HG03060 (cell line): ENCODE measurements around the gene CACFD1.
"Not testable (repeated sequence)": the region's sequence is repeated elsewhere in the genome, so short reads cannot be mapped to it uniquely, and the experiment has no call there.

Experiments used
- ATAC-seq: cut with Tn5 transposase; IDR thresholded peaks from one replicate; pipeline ENCODE4 v1.9.1; 2021; ENCODE audit warnings: low read depth, moderate number of reproducible peaks; ENCODE audit not compliant: unreplicated experiment

The CACFD1 gene

DNA sequence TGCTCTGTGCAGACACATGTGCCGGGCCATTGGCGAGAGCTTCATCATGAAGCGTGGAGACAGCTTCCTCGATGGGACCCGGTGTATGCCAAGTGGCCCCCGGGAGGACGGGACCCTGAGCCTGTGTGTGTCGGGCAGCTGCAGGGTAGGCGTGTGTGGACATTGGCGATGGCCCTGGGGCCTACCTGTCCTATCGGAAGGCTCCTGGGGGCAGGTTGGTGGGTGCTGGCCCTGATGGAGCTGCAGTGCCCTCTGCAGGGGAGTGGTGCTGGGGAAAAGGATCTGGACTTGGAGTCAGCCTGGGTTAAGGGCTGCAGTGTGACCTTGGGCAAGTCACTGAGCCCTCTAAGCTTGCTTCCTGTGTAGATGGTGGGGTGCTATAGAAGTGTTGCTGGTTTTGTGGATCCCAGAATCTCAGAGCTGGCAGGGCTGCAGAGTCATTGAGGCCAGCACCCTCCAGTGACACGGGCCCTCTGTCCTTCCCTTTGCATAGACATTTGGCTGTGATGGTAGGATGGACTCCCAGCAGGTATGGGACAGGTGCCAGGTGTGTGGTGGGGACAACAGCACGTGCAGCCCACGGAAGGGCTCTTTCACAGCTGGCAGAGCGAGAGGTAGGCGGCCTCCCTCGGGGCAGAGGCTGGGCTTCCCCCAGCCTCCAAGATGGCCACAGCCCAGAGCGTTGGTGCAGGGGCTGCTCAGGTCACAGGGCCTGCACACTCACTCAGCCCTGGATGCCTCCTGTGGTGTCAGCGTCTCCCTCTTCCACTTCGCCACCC lies 21.8 kb upstream of the CACFD1 start:
- ATAC-seq = no peak

DNA sequence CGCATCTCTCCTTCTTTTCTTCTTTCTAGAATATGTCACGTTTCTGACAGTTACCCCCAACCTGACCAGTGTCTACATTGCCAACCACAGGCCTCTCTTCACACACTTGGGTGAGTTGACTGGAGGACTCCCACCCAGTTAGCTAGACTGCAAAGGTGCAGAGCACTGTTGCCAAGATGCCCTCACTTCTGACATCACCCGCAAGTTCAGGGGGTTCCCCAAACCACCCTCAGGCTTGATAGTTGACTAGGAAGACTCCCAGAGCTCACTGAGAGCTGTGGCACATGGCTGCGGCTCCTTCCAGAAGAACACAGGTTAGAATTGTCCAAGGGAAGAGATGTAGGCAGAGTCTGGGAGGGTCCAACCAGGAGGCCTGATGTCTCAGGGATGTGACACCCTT lies 20.4 kb upstream of the CACFD1 start:
- no peak for ATAC-seq

DNA sequence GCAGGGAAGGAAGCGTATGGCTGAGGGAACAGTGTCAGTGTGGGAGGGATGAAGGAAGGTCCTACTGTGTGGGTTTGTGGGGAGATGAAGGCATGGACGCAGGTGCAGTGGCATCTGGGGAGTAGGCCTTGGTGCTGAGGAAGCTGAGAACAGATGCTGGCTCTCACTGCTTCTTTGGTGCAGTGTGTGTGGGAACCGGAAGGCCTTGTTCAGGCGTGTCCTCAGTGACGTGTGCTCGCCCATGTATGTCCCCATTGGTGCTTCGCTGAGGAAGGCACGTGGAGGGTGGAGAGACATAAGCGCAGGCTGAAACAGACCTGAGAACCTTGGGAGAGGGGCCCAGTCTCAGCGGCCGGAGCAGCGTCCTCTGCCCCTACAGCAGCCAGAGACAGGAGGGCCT lies 18.9 kb upstream of the CACFD1 start:
- ATAC-seq = no peak

DNA sequence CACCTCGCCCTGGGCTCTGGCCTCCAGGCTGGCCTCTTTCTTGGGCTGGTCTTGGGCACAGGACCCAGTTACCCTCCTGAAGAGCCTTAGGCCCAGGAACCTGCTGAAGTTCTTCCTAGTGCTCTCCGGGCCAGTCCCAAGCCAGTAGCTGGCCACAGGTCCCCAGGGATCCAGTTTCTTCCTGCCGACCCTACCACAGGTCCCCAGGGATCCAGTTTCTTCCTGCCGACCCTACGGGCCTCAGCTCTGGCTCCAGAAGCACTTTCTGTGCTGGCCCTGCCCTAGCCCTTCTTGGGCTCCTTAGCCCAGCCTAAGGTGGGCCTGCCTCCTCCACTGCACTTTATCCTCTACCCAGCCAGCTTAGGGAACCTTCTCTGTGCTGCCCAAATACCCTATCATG lies 18.2 kb upstream of the CACFD1 start:
- ATAC-seq = no peak

DNA sequence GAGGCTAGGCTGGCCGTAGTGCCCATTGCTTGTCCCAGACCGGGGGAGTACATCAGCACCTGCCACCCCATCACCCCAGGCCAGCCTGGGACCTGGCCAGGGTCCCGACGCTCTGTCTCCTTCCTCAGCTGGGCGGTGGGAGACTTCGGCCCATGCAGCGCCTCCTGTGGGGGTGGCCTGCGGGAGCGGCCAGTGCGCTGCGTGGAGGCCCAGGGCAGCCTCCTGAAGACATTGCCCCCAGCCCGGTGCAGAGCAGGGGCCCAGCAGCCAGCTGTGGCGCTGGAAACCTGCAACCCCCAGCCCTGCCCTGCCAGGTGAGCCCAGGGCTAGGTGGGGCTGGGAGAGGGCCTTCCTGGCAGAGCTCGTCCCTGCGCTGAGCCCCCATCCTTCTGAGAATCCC lies 16.5 kb upstream of the CACFD1 start:
- ATAC-seq = no peak

DNA sequence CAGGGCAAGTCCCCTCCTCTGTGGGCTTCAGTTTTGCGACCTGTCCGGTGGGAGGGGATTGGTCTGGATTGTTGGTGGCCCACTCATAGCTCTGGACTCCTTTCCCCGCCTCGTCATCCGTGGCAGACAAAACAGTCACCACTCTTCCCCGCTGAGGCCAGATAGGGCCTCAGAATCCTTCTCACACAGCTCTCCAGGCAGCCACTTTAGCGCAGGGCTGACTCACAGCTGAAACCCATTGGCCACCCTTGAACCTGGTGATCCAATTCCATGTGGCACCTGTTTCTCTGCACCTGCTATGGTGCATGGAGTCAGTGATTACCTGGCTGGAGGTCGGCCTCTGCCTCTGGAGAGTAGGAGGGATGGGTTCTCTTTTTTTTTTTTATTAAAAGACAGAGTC lies 15.8 kb upstream of the CACFD1 start:
- ATAC-seq = no peak

DNA sequence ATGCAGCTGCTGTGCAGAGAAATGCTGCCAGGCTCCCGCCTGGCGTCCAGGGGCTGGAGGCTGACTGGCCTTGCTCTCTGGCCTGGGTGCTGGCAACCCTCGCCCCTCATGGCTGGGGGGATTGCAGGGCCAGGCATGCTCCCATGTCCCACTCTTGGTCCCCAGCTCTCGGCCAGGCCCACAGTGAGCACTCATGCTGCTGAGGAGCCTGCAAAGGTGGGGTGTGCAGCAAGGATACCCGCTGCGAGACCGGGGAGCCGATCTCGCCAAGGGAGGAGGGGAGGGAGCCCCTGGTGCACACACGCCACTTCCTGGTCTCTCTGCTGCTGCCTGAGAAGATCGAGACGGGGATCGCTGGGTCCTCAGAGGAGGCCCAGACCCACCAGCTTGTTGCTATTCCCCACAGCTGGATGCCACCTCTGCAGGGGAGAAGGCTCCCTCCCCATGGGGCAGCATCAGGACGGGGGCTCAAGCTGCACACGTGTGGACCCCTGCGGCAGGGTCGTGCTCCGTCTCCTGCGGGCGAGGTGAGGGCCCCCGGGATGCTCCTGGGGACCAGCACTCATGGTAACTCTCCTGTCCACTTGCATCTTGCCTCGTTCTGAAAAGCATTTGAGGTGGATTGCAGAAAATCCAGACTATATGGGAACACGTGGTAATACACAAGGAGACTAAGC lies 14.3 kb upstream of the CACFD1 start:
- no peak for ATAC-seq

DNA sequence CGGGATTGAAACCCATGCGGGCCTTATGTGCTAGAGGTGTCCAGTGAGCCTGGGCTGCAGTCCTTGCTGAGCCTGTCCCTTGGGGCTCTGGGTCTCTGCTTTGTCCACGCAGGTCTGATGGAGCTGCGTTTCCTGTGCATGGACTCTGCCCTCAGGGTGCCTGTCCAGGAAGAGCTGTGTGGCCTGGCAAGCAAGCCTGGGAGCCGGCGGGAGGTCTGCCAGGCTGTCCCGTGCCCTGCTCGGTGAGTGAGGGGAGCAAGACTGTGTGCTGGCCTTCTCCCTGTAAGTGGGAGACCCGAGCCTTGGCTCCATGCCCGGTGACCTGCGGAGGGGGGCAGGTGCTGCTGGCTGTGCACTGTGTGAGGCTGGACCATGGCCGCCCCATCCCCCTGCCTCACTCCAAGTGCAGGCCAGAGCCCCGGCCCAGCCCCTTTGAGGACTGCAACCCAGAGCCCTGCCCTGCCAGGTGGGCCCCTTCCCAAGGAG lies 11.2 kb upstream of the CACFD1 start:
- no peak for ATAC-seq

DNA sequence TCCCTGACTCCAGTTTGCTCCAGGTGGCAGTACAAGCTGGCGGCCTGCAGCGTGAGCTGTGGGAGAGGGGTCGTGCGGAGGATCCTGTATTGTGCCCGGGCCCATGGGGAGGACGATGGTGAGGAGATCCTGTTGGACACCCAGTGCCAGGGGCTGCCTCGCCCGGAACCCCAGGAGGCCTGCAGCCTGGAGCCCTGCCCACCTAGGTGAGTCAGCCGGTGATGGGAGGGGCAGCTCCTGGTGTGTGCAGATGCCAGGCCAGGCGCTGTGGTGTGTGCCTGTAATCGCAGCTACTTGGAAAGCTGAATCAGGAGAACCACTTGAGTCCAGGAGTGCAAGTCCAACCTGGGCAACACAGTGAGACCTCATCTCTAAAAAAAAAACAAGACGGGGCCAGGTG lies 10.0 kb upstream of the CACFD1 start:
- ATAC-seq = no peak

DNA sequence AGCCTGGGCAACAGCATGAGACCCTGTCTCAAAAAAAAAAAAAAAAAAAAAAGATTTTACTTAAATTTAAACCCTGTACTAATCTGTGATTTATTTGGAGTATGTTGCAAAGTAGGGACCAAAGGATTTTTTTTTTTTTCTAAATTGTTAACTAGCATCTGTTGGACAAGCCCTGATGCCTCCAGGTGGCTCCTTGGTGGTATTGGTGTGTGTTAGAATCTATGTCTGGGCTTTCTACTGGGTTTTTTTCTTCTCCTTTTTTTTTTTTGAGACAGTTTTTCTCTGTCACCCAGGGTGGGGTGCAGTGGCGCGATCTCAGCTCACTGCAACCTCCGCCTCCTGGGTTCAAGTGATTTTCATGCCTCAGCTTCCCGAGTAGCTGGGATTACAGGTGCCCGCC lies 7.9 kb upstream of the CACFD1 start:
- not testable (repeated sequence) for ATAC-seq

DNA sequence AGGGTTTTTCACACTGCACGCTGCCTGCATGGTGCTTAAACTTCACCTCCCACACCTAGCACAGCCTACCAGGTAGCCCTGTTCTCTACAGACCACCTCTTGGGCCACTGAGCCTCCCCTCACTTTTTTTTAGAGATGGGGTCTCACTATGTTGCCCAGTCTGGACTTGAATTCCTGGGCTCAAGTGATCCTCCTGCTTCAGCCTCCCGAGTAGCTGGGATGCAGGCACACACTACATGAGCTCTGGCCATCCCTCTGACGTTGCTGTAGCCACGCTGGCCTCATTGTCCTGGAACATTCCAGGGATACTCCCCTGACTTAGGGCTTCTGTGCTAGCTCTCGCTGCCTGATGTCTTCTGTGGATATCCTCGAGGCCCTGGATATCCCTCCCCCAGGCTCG lies 7.2 kb upstream of the CACFD1 start:
- no peak for ATAC-seq

DNA sequence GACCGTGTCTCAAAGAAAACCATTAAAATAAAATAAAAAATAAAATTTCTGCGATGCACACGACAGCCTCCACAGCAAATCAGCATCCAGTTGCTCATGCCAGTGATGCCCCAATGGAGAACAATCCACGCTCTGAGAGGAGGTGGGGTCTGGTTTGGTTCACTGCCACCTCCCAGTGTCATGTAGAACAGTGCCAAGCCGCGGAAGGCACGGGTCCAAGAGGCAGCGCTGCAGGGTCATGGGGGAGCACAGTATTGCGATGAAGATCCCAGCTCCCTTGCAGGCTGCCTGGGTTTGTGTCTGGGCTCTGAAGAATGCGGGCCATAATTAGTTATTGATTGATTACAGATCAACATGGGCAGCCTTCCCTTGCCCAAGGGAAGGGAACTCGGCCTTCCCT lies 6.1 kb upstream of the CACFD1 start:
- no peak for ATAC-seq

DNA sequence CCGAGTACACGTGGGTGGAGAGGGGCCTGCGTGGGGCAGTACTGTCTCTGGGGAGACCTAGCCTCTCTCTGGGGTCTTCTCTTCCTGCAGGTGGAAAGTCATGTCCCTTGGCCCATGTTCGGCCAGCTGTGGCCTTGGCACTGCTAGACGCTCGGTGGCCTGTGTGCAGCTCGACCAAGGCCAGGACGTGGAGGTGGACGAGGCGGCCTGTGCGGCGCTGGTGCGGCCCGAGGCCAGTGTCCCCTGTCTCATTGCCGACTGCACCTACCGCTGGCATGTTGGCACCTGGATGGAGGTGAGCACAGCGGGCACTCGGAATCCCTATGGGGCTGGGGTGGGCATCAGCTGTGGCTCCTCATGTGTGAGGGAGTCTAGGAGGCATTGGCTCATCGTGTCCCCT lies 5.5 kb upstream of the CACFD1 start:
- no peak for ATAC-seq

DNA sequence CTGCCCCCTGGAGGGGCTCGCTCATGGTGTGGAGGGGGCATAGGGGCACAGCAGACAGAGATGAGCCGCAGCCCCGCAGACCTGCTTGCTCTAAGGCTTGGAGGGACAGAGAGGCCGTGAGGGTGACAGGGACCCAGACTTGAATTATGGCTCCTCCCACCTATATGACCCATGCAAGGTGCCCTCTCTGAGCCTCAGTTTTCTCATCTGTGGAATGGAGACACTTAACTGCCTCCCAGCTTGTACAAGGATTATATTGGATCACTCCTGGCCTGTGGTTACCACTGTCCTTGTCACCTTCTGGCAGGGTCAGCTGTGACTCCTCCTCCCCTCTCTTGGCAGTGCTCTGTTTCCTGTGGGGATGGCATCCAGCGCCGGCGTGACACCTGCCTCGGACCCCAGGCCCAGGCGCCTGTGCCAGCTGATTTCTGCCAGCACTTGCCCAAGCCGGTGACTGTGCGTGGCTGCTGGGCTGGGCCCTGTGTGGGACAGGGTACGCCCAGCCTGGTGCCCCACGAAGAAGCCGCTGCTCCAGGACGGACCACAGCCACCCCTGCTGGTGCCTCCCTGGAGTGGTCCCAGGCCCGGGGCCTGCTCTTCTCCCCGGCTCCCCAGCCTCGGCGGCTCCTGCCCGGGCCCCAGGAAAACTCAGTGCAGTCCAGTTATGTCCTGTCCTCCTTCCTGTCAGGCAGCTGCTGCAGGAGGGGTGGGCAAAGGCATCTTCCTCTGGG lies 4.7 kb upstream of the CACFD1 start:
- ATAC-seq = no peak

DNA sequence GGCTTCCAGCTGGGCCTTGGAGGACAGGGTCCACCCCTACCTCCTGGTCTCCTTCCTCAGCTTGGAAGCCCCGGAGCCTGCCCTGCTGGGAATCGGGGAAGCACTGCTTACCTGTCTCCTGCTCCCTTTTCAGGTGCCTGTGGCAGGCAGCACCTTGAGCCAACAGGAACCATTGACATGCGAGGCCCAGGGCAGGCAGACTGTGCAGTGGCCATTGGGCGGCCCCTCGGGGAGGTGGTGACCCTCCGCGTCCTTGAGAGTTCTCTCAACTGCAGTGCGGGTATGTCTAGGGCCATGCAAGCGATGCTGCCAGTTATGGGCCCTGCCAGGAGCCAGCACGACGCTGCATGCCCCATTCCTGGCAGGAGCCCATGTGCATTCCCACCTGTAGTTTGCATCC lies 3.8 kb upstream of the CACFD1 start:
- ATAC-seq = no peak

DNA sequence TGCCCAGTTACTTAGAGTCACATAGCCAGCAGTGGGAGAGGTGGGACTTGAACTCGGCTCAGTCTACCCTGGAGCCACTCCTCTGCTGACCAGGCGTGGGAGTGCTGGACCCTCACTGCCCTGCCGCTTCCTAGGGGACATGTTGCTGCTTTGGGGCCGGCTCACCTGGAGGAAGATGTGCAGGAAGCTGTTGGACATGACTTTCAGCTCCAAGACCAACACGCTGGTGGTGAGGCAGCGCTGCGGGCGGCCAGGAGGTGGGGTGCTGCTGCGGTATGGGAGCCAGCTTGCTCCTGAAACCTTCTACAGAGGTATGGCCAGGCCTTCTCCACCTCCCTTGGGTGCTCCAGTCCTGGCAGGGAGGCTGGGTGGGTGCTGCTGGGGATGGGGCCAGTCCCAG lies 3.4 kb upstream of the CACFD1 start:
- ATAC-seq = no peak

DNA sequence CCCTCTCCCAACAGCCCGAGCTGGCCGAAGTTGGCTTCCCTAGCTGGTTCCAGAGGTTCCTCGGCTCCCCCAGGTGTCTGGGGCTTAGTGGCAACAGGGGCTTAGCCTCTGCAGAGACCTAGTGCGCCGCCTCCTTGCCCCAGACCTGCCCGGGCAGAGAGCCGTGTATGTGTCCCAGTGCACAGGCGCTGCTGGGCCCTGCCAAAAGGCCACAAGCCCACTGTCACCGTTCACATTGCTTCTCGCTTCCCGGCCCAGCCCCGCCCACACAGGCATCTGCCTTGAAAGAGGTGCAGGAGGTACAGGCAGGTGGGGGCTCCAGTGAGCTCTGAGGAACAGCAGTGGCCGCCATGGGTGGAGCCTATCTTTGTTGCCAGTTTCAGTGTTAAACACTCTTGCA lies 2.5 kb upstream of the CACFD1 start:
- no peak for ATAC-seq

DNA sequence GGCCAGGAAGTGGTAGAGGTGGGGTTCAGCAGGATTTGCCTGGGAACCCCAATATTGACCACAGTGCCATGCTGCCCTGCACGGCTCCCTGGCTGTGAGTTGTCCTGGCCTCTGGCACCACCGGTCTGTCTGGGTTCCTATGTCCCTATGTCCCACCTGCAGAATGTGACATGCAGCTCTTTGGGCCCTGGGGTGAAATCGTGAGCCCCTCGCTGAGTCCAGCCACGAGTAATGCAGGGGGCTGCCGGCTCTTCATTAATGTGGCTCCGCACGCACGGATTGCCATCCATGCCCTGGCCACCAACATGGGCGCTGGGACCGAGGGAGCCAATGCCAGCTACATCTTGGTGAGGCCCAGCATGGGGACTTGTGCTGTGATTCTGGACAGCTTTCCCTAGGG lies 2.0 kb upstream of the CACFD1 start:
- ATAC-seq = no peak

DNA sequence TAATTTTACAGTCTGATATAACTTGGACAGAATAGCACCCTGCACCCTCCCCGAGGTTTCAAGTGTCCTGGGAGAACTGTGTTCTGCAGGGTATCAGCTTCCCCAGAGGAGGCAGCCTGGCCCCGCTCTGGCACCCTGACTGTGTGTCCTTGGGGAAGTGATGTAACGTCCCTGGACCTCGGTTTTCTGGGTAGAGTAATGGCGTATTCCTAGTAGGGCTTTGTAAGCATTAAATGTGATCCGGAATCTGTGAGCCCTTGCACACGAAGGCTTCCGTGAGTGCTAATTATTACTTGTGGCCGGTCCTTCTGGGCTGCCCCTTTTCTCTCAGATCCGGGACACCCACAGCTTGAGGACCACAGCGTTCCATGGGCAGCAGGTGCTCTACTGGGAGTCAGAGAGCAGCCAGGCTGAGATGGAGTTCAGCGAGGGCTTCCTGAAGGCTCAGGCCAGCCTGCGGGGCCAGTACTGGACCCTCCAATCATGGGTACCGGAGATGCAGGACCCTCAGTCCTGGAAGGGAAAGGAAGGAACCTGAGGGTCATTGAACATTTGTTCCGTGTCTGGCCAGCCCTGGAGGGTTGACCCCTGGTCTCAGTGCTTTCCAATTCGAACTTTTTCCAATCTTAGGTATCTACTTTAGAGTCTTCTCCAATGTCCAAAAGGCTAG lies 1.0 kb upstream of the CACFD1 start:
- ATAC-seq = no peak

DNA sequence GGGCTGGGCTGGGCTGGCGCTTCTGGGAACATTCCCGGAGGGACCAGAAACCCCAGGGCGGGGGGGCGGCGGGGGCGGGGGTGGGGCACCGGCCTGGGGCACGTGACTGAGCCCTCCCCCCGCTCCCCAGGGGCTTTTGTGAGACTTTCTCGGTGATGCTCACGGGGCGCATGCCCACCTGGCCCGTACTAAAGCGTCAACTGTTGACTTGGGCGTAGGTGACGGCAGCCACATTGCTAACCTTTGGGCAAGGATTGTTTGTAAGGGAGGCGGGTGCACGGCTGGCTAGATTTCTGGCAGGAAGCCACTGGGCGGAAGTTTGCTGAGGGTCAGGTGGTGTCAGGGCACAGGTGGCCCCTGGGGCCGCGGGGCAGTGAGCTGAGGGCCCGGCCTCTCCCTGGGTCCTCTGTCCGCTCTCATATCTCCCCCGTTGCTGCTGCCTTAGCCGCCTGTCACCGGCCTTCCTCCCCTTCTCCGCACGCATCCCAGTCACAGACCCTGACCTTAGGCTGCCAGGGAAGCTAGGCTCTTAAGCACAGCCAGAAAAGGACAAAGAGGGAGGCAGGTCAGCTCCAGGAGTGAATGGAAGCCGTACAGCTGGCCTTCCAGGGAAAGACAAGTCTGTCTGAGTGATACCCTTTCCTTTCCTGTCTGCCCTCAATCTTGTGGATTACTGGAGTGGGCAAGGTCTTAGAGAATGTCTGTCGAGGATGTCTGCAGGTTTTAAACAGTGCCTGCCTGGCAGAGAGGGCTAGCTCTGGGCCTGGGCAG lies 812 bp downstream of the CACFD1 start:
- ATAC-seq = no peak
